ENCODE data around the gene ING3.

The ING3 gene

GRCh38 chr7:120989257-120990220, 39.0 kb downstream of the ING3 start:
- DNase-seq (ENCODE audit: low spot score): no peak

- DNase-seq (ENCODE audit: low spot score): no peak
Measured at GRCh38 chr7:120990468-120991118, 40.0 kb downstream of the ING3 start.

GRCh38 chr7:120991161-120991560, 40.6 kb downstream of the ING3 start:
- no peak for DNase-seq (ENCODE audit: low spot score)

- peak; percentile 34 for DNase-seq (ENCODE audit: low spot score)
Measured at GRCh38 chr7:120991581-120991980, 41.0 kb downstream of the ING3 start.

- DNase-seq (ENCODE audit: low spot score): no peak
Measured at GRCh38 chr7:120992272-120992964, 41.8 kb downstream of the ING3 start.

GRCh38 chr7:120992965-120993494, 42.5 kb downstream of the ING3 start:
- DNase-seq (ENCODE audit: low spot score): no peak

GRCh38 chr7:120993553-120994191, 43.1 kb downstream of the ING3 start:
- DNase-seq (ENCODE audit: low spot score): no peak

GRCh38 chr7:120994512-120995410, 44.2 kb downstream of the ING3 start:
- no peak for DNase-seq (ENCODE audit: low spot score)

GRCh38 chr7:120995654-120996053, 45.1 kb downstream of the ING3 start:
- no peak for DNase-seq (ENCODE audit: low spot score)

- peak; percentile 33 for DNase-seq (ENCODE audit: low spot score)
Measured at GRCh38 chr7:120996333-120996987, 45.9 kb downstream of the ING3 start.

- DNase-seq (ENCODE audit: low spot score): no peak
Measured at GRCh38 chr7:120996988-120997345, 46.4 kb downstream of the ING3 start.

- no peak for DNase-seq (ENCODE audit: low spot score)
Measured at GRCh38 chr7:120997882-120998474, 47.4 kb downstream of the ING3 start.

- no peak for DNase-seq (ENCODE audit: low spot score)
Measured at GRCh38 chr7:120998520-120998919, 47.9 kb downstream of the ING3 start.

- DNase-seq (ENCODE audit: low spot score): no peak
Measured at GRCh38 chr7:120998996-120999565, 48.5 kb downstream of the ING3 start.

GRCh38 chr7:121000081-121000983, 49.8 kb downstream of the ING3 start:
- no peak for DNase-seq (ENCODE audit: low spot score)

- DNase-seq (ENCODE audit: low spot score): no peak
Measured at GRCh38 chr7:121001234-121001906, 50.8 kb downstream of the ING3 start.

- no peak for DNase-seq (ENCODE audit: low spot score)
Measured at GRCh38 chr7:121002048-121002756, 51.6 kb downstream of the ING3 start.

All from AG08396 (cell line).